A673 (cell line): ENCODE data around the gene BTG4. TPM values are rescaled to one million over a fixed set of nuclear protein-coding genes. Genes with fewer than 3 reads are reported as not detected.
A peak's percentile ranks its signal among the peaks of the same experiment; 100 is the strongest.

Source experiments
- BruUV-seq: library from RNA; stranded (reverse); fragments of 400-500 nt; replicated peaks from 2 replicates; lab custom pipeline; 2021; lab: Mats Ljungman, UMichigan
- CTCF ChIA-PET: fragments of 300-600 bp; sonication (Branson Sonifier 250); formaldehyde crosslinking; loops from one replicate; lab custom pipeline; 2022; ENCODE audit warnings: antibody characterized with exemption; lab: Charles Lee
- POLR2A ChIA-PET: fragments of 300-600 bp; sonication (Branson Sonifier 250); formaldehyde crosslinking; loops from one replicate; lab custom pipeline; 2022; ENCODE audit warnings: antibody characterized with exemption; ENCODE audit not compliant: low non-redundant PET; lab: Charles Lee
- DNase-seq: peaks from one replicate; pipeline ENCODE4 v3.0.0-alpha.2; 2015; ENCODE audit warnings: low spot score
- H3K27ac ChIP-seq: fragments of 200-600 bp; sonication (generic); 2 replicates; pipeline ENCODE4 v1.5.1; 2016; ENCODE audit warnings: mixed run types, low read depth, mild to moderate bottlenecking, mixed read lengths, antibody characterized with exemption, low read length; ENCODE audit not compliant: poor library complexity, severe bottlenecking
- H3K27me3 ChIP-seq: fragments of 200-600 bp; sonication (generic); replicated peaks from 2 replicates; pipeline ENCODE4 v1.6.1; 2017; ENCODE audit warnings: mixed run types, low read depth, mild to moderate bottlenecking, mixed read lengths, antibody characterized with exemption, low read length; ENCODE audit not compliant: insufficient read depth, poor library complexity
- H3K36me3 ChIP-seq: fragments of 200-600 bp; sonication (generic); 2 replicates; pipeline ENCODE4 v1.6.1; 2016; ENCODE audit warnings: mixed run types, mild to moderate bottlenecking, mixed read lengths, antibody characterized with exemption, low read length; ENCODE audit not compliant: insufficient read depth, poor library complexity, severe bottlenecking
- H3K4me1 ChIP-seq: fragments of 200-600 bp; sonication (generic); 2 replicates; pipeline ENCODE4 v1.6.1; 2017; ENCODE audit warnings: mixed run types, mild to moderate bottlenecking, mixed read lengths, antibody characterized with exemption, low read length; ENCODE audit not compliant: insufficient read depth, poor library complexity, severe bottlenecking
- H3K4me3 ChIP-seq: fragments of 200-600 bp; sonication (generic); 2 replicates; pipeline ENCODE4 v1.5.1; 2016; ENCODE audit warnings: low read depth, mixed run types, mild to moderate bottlenecking, mixed read lengths, low read length; ENCODE audit not compliant: poor library complexity, severe bottlenecking
- H3K9me3 ChIP-seq: fragments of 200-600 bp; sonication (generic); 2 replicates; pipeline ENCODE4 v1.6.1; 2016; ENCODE audit warnings: mixed run types, low read depth, mild to moderate bottlenecking, mixed read lengths, antibody characterized with exemption, low read length; ENCODE audit not compliant: poor library complexity, severe bottlenecking
- CTCF ChIP-seq: fragments of 300-800, 200-600 bp; sonication (generic); conservative IDR thresholded peaks from 2 replicates; pipeline ENCODE4 v1.5.1; 2017; ENCODE audit warnings: low read depth, mild to moderate bottlenecking, antibody characterized with exemption, low read length, moderate library complexity, mixed read lengths
- EZH2 ChIP-seq: fragments of 200-600 bp; sonication (generic); IDR thresholded peaks from 2 replicates; pipeline ENCODE4 v1.6.1; 2017; ENCODE audit warnings: borderline replicate concordance, low read depth, mild to moderate bottlenecking, mixed read lengths, antibody characterized with exemption, low read length; ENCODE audit not compliant: poor library complexity, severe bottlenecking
- intact Hi-C: fragments of 100-400 bp; cut with micrococcal nuclease; formaldehyde crosslinking; loops from one replicate; pipeline ENCODE4 v1.10.0; 2022; ENCODE audit not compliant: unreplicated experiment
- total RNA-seq: library from RNA; stranded (reverse); gene quantifications from 2 replicates; pipeline ENCODE4 v1.2.3, GENCODE V29; 2021

BTG4 gene
- total RNA-seq, 1 experiment from 2014 or later: not detected

DNA sequence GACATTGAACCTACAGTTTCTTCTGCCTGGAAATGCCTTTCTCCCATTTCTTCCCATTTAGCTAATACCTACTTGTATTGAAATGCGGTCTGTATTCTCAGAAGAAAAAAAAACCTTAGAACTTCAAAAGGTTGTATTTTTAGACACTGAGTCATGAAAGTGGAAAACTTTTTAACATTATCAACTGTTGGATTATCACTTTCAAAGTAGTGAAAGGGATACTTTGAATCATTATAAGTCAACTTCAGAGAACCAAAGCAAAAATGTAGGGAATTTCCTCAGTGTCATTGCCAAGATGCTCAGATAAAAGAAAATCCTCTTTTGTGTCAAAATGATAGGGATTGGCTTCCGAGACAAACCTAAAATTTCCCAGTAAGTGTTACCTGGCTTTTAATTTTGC, 8.9 kb upstream of the BTG4 start:
- H3K9me3 ChIP-seq: no peaks in the 10 kb centered on the region
- intact Hi-C loops: no loop called here
- ChIA-PET CTCF (no interaction called here), POLR2A (no interaction called here)
- DNase-seq: no peak
- no peak overlapping the region for H3K4me3 ChIP-seq
- H3K27ac ChIP-seq: no peak overlapping the region
- no peaks in the 10 kb centered on the region for H3K36me3 ChIP-seq
- TF ChIP-seq CTCF: no peak
- TF ChIP-seq EZH2: no peak
- H3K27me3 ChIP-seq: no peaks in the 10 kb centered on the region
- peaks cover 16% of the 10 kb centered on the region for H3K4me1 ChIP-seq
- no TSS peak for BruUV-seq

DNA sequence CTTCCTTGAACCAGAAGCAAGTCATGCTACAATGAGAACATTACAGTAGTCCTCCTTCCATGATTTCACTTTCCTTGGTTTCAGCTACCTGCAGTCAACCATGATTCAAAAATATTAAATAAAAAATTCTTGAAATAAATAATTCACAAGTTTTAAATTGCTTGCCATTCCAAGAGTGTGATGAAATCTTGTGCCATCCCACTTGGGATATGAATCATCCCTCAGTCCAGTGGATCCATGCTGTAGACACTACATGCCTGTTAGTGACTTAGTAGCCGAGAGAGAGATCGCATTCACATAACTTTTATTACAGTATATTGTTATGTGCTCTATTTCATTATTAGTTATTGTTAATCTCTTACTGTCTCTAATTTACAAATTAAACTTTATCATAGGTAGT, 8.4 kb upstream of the BTG4 start:
- H3K4me3 ChIP-seq: no peak overlapping the region
- CTCF ChIA-PET: no interaction called here
- peak; percentile 47 for DNase-seq
- H3K27ac ChIP-seq: no peak overlapping the region
- H3K36me3 ChIP-seq: no peaks in the 10 kb centered on the region
- no TSS peak for BruUV-seq
- H3K27me3 ChIP-seq: no peaks in the 10 kb centered on the region
- TF ChIP-seq EZH2 (no peak), CTCF (no peak)
- peaks cover 18% of the 10 kb centered on the region for H3K4me1 ChIP-seq
- intact Hi-C loops: no loop called here
- POLR2A ChIA-PET: no interaction called here
- no peaks in the 10 kb centered on the region for H3K9me3 ChIP-seq

- no TSS peak for BruUV-seq
- Histone ChIP-seq H3K27me3 (no peaks in the 10 kb centered on the region), H3K9me3 (no peaks in the 10 kb centered on the region), H3K27ac (no peak overlapping the region), H3K4me3 (no peak overlapping the region), H3K4me1 (peaks cover 31% of the 10 kb centered on the region), H3K36me3 (no peaks in the 10 kb centered on the region)
- ChIA-PET CTCF (no interaction called here), POLR2A (no interaction called here)
- intact Hi-C loops: no loop called here
- no peak for DNase-seq
- TF ChIP-seq CTCF (no peak), EZH2 (no peak)
Measured at GRCh38 chr11:111518668-111519067, 6.5 kb upstream of the BTG4 start.
